Adrenal gland (tissue), 12 donors: Measurements from ENCODE around the gene PUM2. TPM values are rescaled to one million over a fixed set of nuclear protein-coding genes. Genes with fewer than 3 reads are reported as not detected.
"Not testable (repeated sequence)": the region's sequence is repeated elsewhere in the genome, so short reads cannot be mapped to it uniquely, and the experiment has no call there.

ENCODE experiments used
- DNase-seq, 7 donors: peaks; one replicate each; pipeline ENCODE4 v3.0.0-alpha.2; 2019 to 2020
- H3K27ac ChIP-seq, 5 donors: fragments of 200-600 bp; sonication (generic) in 4 of 5; 1 replicate in 3 of 5; 2 replicates in 2 of 5; pipeline versions ENCODE4 v1.5.1 to v1.8.0; 2016 to 2020; ENCODE audit warnings: mild to moderate bottlenecking in 1 of 5
- H3K27me3 ChIP-seq: fragments of 200-600 bp; 2 replicates; pipeline ENCODE4 v1.8.0; 2021
- H3K36me3 ChIP-seq, 2 donors: fragments of 200-600 bp; replicated peaks in 1 of 2; 1 replicate in 1 of 2; 2 replicates in 1 of 2; pipeline versions ENCODE4 v1.5.1 to v1.8.0; 2018 to 2022
- H3K4me1 ChIP-seq, 2 donors: fragments of 200-600 bp; replicated peaks in 1 of 2; 1 replicate in 1 of 2; 2 replicates in 1 of 2; pipeline versions ENCODE4 v1.5.1 to v1.8.0; 2018 to 2021
- H3K4me3 ChIP-seq, 4 donors: fragments of 200-600 bp; sonication (generic) in 3 of 4; one replicate each; pipeline ENCODE4 v1.5.1; 2016 to 2018
- H3K9me3 ChIP-seq, 3 donors: fragments of 200-600 bp; sonication (generic) in 1 of 3; replicated peaks in 1 of 3; 1 replicate in 2 of 3; 2 replicates in 1 of 3; pipeline versions ENCODE4 v1.5.1 to v1.8.0; 2016 to 2021
- POLR2A ChIP-seq, 2 donors: fragments of 450-650 bp; IDR thresholded peaks; one replicate each; pipeline ENCODE4 v1.6.1; 2017; ENCODE audit warnings: antibody characterized with exemption in 2 of 2, mild to moderate bottlenecking in 2 of 2, moderate library complexity in 1 of 2
- WGBS, 4 donors: extraction: QIAGEN DNeasy Blood & Tissue Kit in 2 of 4; methylation state at CpG; one replicate each; pipeline versions ENCODE4 v1.1.5 to v1.1.7; 2013 to 2017; 5-methylcytosine and 5-hydroxymethylcytosine counted together
- intact Hi-C, 2 donors: fragments of 100-400 bp; cut with DNase I; formaldehyde crosslinking; loops; one replicate each; pipeline versions ENCODE4 v1.14.1 to v1.15.0; 2022 to 2023
- polyA plus RNA-seq, 3 donors: library from polyadenylated mRNA; stranded (reverse); fragments of 200-250 nt in 2 of 3; fragments of 350-450 nt in 1 of 3; fragmentation: Illumina TruSeq in 1 of 3; extraction: RNeasy Lipid Tissue Mini Kit (QIAGEN cat#74804) in 1 of 3; gene quantifications; one replicate each; pipeline ENCODE4 v1.2.3, GENCODE V29; 2013 to 2014
- total RNA-seq, 9 donors: library from RNA; depleted of rRNA in 4 of 9; stranded (reverse); fragments of >200 nt in 4 of 9; fragments of 120-200 nt in 1 of 9; fragmentation: NEBNext Ultra II Directional in 1 of 9; extraction: Animal tissue kit (Norgen Biotek cat#: 25700) in 1 of 9; gene quantifications; one replicate each; pipeline versions ENCODE4 v1.1.0 to v1.2.4, GENCODE V29; 2013 to 2023
- TF ChIP-seq, protein P1 (sequence below), 6 experiments: fragments of 450-650 bp in 4 of 6; fragments of 200-600 bp in 2 of 6; sonication (generic) in 1 of 6; IDR thresholded peaks; 1 replicate in 5 of 6; 2 replicates in 1 of 6; pipeline versions ENCODE4 v1.5.1 to v1.8.0; 2016 to 2021; ENCODE audit warnings: antibody characterized with exemption in 6 of 6, mild to moderate bottlenecking in 2 of 6, moderate library complexity in 1 of 6
- donor health status: healthy with polysubstance abuse.
- donor health status: Bipolar disorder and iron deficiency.
- donor health status: DM: yes; HTN: yes; CAD: no.
- donor health status: DM: no; HTN: no; CAD: no.
- donor health status: DM: no; HTN: no; CAD: no.
- donor health status: DM: yes; HTN: yes; CAD: no.

Gene PUM2
- total and polyA plus RNA-seq, 12 donors: 25.5 to 105 (median 53.3) TPM

DNA sequence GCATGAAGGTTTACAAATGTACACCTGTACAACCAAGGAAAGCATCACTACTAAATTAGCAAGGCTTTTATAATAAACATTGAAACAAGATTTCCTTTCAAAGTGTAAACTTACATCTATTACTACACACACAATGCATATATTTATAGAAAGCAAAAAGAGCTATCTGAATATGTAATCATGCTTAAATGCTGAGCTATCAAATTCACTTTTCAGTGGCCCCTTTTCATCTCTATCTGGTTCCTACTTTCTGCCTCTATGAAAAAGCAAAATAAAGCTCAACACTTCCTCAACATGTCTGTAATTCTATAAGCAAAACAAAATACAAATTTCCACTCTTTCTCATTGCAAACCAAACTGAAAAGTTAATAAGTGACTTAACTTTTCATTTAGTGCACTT lies 100.2 kb downstream of the PUM2 start:
- Histone ChIP-seq H3K4me1 (no peaks in the 10 kb centered on the region), H3K27me3 (no peaks in the 10 kb centered on the region), H3K4me3 (no peak overlapping the region), H3K9me3 (no peaks in the 10 kb centered on the region), H3K27ac (no peak overlapping the region), H3K36me3 (peaks cover 0 to 64% of the 10 kb centered on the region in 2 donors)
- intact Hi-C loops: no loop called here
- DNase-seq: no peak
- TF ChIP-seq, protein P1, sequence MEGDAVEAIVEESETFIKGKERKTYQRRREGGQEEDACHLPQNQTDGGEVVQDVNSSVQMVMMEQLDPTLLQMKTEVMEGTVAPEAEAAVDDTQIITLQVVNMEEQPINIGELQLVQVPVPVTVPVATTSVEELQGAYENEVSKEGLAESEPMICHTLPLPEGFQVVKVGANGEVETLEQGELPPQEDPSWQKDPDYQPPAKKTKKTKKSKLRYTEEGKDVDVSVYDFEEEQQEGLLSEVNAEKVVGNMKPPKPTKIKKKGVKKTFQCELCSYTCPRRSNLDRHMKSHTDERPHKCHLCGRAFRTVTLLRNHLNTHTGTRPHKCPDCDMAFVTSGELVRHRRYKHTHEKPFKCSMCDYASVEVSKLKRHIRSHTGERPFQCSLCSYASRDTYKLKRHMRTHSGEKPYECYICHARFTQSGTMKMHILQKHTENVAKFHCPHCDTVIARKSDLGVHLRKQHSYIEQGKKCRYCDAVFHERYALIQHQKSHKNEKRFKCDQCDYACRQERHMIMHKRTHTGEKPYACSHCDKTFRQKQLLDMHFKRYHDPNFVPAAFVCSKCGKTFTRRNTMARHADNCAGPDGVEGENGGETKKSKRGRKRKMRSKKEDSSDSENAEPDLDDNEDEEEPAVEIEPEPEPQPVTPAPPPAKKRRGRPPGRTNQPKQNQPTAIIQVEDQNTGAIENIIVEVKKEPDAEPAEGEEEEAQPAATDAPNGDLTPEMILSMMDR (IDR thresholded peaks at IDR 0.05): no peak
- no peak for TF ChIP-seq POLR2A (IDR thresholded peaks at IDR 0.05)

DNA sequence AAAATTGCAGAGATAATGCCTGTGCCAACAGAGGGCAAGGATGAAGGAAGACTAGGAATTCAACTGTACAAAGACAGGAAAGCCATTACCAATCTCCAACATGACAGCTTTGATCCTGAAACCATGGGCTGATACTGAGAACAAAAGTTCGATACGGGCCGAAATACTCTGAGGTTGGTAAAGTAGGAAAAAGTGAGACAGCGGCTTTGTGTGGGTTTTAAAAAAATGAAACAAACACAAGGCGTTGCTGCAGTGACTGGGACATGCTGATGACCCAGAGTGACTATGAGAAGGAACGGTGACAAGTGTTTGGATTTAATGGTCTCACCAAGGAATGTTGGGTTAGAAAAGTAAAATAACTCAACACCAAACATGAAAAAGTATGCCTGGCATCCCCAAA lies 101.5 kb downstream of the PUM2 start:
- Histone ChIP-seq H3K4me3 (no peak overlapping the region), H3K4me1 (no peaks in the 10 kb centered on the region), H3K9me3 (no peaks in the 10 kb centered on the region), H3K27ac (no peak overlapping the region), H3K27me3 (no peaks in the 10 kb centered on the region), H3K36me3 (peaks cover 0 to 51% of the 10 kb centered on the region in 2 donors)
- TF ChIP-seq POLR2A (IDR thresholded peaks at IDR 0.05): no peak
- TF ChIP-seq, protein P1 (IDR thresholded peaks at IDR 0.05): no peak
- intact Hi-C loops: loop anchor here in 1 of 2 donors (10.0 kb wide), 1 partner anchor 66 kb away; no protein-coding TSS in a partner anchor
- DNase-seq: no peak
- 85 to 95% (median 91%) methylated on average over 6 of the region's 6 CpGs for WGBS, 4 donors

DNA sequence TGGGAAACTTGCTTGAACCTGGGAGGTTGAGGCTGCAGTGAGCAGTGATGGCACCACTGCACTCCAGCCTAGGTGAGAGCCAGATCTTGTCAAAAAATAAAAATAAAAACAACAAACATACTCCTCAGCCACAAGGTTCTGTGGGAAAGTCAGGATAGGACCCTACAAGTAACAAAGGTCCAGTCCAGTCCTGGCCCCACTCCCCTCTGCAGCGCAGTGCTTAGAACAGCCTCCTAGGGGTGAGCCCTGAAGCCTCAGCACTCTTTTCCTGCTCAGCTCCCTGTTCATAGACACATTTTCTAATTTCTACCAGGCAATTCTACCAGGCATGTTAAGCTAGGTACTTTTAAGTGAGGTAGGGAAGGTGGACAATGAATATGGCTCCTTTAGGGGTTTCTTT lies 103.6 kb downstream of the PUM2 start:
- Histone ChIP-seq H3K4me3 (no peak overlapping the region), H3K9me3 (no peaks in the 10 kb centered on the region), H3K4me1 (no peaks in the 10 kb centered on the region), H3K27ac (no peak overlapping the region), H3K27me3 (no peaks in the 10 kb centered on the region), H3K36me3 (peaks cover 0 to 30% of the 10 kb centered on the region in 2 donors)
- TF ChIP-seq, protein P1 (IDR thresholded peaks at IDR 0.05): no peak
- no peak for TF ChIP-seq POLR2A (IDR thresholded peaks at IDR 0.05)
- DNase-seq: no peak
- intact Hi-C loops: loop anchor here in 1 of 2 donors (10.0 kb wide), 1 partner anchor 68 kb away; no protein-coding TSS in a partner anchor
- 92 to 100% (median 100%) methylated on average over 1 of the region's 1 CpG for WGBS, 4 donors

DNA sequence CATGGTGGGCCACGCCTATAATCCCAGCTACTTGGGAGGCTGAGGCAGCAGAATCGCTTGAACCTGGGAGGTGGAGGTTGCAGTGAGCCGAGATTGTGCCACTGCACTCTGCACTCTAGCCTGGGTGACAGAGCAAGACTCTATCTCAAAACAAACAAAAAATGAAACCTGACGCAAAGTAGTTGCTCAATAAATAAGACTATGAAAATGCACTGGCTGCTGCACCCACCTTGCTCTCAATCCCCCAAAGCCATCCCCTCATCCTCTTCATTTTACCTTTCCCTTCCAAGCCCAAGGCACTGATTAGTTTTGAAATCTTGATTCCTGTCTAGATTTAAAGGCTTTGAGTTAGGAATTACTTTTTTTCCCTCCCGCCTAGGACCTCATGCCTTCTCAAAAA lies 107.0 kb downstream of the PUM2 start:
- not testable (repeated sequence) for H3K36me3 ChIP-seq, H3K27ac ChIP-seq, H3K9me3 ChIP-seq, H3K4me1 ChIP-seq, H3K4me3 ChIP-seq, H3K27me3 ChIP-seq, DNase-seq
- intact Hi-C loops: loop anchor here in 1 of 2 donors (10.0 kb wide), 1 partner anchor 71 kb away; no protein-coding TSS in a partner anchor
- 90 to 93% (median 93%) methylated on average over 5 of the region's 5 CpGs for WGBS, 4 donors

DNA sequence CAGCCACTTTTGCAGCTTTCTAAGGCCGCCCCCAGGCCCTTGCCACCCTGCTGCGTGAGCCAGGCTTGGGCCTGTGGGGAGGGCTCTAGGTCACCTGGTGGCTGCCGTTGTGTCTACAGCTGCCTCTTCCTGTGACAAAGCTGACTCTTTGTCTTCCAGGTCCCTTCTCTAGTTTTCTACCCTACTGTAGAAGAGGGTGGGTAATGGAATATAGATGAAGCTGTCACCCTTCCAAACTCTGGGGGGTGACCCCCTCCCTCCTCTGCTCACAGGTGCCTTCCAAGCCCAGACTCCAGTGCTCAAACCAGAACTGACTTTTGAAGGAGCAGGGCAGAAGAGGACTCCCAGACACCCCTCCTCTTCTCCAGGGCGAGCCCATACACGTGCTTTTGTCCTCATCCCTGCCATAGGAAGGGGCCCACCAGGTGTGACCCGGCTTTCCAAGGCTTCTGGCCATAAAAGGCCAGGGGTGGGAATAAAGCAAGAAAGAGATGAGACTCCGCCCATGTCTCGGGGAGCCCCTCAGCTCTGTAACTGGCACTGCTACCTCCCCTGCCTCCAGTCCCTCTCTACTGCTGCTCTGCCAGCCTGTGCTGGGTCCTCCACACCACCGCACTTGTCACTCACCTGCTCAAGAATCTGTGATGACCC lies 107.8 kb downstream of the PUM2 start:
- DNase-seq: no peak
- peaks cover 0 to 8% of the 10 kb centered on the region in 2 donors for H3K36me3 ChIP-seq
- no peak overlapping the region for H3K27ac ChIP-seq
- H3K9me3 ChIP-seq: no peaks in the 10 kb centered on the region
- no peak overlapping the region for H3K4me3 ChIP-seq
- intact Hi-C loops: loop anchor here in 1 of 2 donors (10.0 kb wide), 1 partner anchor 72 kb away; no protein-coding TSS in a partner anchor
- no peak for TF ChIP-seq POLR2A (IDR thresholded peaks at IDR 0.05)
- TF ChIP-seq, protein P1 (IDR thresholded peaks at IDR 0.05): no peak
- H3K4me1 ChIP-seq: no peaks in the 10 kb centered on the region
- H3K27me3 ChIP-seq: no peaks in the 10 kb centered on the region
- WGBS, 4 donors: 64 to 73% (median 71%) methylated on average over 8 to 9 of the region's 9 CpGs
